HG03066 (cell line): ENCODE data around the gene PAK2.
"Not testable (repeated sequence)": the region's sequence is repeated elsewhere in the genome, so short reads cannot be mapped to it uniquely, and the experiment has no call there.

ENCODE experiments used
- ATAC-seq: cut with Tn5 transposase; IDR thresholded peaks from one replicate; pipeline ENCODE4 v1.9.1; 2021; ENCODE audit warnings: low read depth; ENCODE audit not compliant: unreplicated experiment

The PAK2 gene

DNA sequence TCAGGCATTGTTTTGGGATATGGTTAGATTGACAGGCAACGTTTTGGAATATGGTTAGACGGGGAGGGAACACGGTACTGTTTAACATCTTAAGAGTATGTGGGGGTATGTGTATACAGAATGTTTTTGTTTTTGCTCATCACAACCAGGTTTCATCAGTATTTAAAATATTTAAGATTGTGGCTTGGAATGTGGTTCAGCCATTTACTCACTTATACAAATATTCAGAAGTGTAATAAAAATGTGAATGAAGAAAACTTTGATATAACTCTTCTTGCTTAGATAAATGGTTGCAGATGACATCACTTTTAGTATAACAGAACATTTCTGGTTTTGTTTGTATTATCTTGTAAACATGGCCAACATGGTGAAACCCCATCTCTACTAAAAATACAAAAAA is 3.9 kb upstream of the PAK2 start:
- ATAC-seq: no peak

- ATAC-seq: no peak
Measured at GRCh38 chr3:196736670-196737374, 2.8 kb upstream of the PAK2 start.

GRCh38 chr3:196737655-196738054 is 2.0 kb upstream of the PAK2 start:
- ATAC-seq: no peak

GRCh38 chr3:196740481-196741248 is 1.0 kb downstream of the PAK2 start:
- no peak for ATAC-seq

DNA sequence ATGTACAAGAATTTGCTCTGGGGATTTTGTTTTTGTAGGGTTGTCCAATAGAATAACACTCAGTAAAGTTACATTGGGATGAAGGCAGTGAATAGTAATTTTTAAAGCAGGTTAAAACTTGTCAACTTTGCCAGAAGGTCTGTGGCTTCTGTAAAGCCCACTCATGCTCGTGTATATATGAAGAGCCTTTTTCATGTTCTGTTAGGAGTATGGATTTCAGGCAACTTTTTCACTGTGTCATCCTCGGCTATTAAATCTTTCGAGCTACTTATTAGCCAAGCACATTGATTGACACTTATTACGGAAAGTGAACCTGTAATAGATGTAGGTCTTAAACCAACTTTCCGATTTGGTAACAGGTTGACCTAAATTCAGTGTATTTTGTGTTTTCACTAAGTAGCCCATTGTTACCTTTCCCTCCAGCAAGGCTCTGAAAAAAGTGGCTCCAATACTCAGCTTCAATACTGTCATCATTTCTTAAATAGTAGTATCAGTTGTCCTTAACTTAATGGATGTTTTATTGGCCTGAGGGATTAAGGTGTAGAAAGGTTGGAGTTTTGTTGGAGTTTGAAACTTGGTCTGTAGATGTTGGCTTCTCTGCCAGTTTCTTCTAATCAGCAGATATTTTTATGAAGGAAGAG is 1.7 kb downstream of the PAK2 start:
- no peak for ATAC-seq

GRCh38 chr3:196743569-196743968 is 3.9 kb downstream of the PAK2 start:
- not testable (repeated sequence) for ATAC-seq

DNA sequence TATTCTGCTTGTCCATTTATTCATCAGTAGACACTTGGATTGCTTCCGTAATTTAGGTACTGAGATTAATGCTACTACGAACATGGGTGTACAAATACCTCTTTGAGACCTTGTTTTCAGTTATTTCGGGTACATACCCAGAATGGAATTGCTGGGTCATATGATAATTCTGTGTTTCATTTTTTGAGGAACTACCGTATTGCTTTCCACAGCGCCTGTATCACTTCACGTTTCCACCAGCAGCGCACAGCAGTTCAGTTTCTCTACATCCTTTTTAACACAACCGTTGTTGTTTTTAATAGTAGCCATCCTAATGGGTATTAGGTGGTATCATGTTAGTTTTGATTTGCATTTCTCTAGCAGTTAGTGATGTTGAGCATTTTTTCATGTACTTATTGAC is 9.5 kb downstream of the PAK2 start:
- ATAC-seq: no peak

GRCh38 chr3:196753201-196753600 is 13.5 kb downstream of the PAK2 start:
- ATAC-seq: no peak

- ATAC-seq: no peak
Measured at GRCh38 chr3:196754091-196754981, 14.7 kb downstream of the PAK2 start.

DNA sequence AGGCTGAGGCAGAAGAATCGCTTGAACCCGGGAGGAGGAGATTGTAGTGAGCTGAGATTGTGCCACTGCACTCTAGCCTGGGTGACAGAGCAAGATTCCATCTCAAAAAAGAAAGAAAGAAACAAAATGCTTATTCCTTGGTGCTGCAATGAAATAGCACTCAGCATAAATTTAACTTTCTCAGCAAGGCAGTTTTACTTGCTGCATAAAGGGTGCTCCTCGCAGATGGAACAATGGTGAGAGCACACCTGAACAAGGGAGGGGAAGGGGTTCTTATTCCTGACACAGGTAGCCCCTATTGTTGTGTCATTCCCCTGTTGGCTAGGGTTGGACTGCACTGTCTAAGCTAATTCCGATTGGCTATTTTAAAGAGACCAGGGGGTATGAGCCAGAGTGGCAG is 17.1 kb downstream of the PAK2 start:
- ATAC-seq: no peak

DNA sequence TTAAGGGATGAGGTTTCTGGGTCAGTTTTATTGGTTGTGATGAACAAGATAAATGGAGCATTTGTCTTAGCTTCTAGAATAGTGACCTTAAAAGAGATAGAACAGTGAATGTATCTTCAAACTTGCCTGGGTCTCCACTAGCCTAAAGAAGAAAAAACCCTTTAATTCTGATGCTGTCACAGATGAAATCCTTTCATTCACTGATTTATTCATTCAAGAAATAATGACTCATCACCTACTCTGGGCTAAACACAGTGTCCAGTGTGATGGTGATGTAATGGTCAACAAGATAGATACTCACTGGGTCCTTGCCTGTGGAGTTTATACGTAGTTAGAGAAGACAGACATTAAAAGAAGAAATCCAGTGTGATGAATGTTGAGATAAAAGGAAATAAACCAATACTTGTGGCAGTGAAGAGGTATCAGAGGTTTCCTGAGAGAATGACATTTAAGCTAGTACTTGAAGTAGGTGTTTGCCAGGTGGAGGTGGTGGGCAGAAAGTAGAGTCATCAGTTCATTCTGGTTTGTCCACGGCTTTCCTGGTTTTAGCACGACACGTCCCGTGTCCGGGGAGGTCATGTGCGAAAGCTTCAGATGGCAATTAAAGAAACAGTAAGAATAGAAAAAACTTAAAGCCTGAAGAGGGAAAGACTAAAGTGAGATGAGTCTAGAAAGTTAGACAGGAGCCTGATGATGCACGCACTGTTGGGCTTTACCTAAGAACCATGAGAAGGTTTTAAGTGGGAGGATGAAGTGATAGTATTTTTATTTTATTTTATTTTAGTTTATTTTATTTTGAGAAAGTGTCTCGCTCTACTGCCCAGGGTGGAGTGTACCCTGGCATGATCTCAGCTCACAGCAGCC is 18.5 kb downstream of the PAK2 start:
- no peak for ATAC-seq

- ATAC-seq: no peak
Measured at GRCh38 chr3:196763179-196763578, 23.5 kb downstream of the PAK2 start.

DNA sequence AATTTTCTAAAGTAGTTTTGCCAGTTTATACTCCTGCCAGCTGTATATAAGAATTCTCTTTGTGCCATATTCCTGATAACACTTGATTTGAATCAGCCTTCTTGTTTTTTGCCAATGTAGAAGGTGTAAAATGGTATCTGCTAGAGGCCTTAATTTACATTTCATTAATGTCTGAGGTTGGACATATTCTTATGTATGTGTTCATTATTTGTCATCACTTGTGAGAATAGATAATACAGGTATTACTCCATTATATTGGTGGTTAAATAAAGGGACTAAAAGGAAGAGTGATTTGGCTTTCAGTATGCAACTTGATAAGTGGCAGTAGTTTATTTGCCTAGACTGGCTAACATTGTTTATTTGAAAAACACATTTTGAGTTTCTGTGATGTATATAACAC is 25.8 kb downstream of the PAK2 start:
- ATAC-seq: no peak

- no peak for ATAC-seq
Measured at GRCh38 chr3:196771067-196771466, 31.4 kb downstream of the PAK2 start.

DNA sequence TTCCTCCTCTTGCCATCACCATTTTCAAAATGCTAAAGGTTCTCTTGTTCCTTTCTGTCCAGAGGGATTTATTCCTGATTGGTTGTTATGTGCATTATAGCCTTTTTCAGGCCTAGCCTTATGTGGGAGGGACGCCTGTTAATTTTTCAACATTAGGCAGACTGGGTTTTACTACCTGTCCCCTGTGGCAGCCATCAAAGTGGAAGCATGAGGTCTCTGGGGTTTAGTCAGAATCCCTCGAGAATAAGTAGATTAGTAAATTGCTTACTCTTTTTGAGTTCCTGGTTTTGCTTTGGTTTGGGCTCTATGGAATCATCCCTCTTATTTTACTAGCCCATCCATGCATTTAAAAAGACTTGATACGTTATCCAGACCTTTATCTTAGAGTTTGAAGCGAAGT is 32.4 kb downstream of the PAK2 start:
- no peak for ATAC-seq

DNA sequence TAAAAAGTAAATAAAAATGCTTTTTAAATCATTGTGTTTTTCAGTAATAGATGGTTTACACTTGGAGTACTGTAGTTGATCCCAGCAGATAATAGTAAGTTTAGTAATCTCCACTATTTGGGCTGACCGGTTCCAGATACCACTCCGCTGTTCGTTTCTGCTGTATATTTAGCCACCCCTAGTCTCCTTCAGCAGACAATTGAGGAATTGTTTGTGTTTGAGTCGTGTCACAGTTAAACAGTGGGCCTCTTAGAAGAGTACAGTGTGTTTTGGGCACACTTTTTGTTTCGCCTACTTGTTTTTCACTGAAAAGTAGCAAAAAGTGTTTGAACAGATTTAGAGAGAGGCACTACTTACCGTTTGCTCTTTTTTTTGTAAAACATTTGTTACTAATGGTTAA is 33.2 kb downstream of the PAK2 start:
- ATAC-seq: no peak

GRCh38 chr3:196774191-196774820 is 34.6 kb downstream of the PAK2 start:
- no peak for ATAC-seq

GRCh38 chr3:196774848-196775422 is 35.3 kb downstream of the PAK2 start:
- ATAC-seq: no peak

DNA sequence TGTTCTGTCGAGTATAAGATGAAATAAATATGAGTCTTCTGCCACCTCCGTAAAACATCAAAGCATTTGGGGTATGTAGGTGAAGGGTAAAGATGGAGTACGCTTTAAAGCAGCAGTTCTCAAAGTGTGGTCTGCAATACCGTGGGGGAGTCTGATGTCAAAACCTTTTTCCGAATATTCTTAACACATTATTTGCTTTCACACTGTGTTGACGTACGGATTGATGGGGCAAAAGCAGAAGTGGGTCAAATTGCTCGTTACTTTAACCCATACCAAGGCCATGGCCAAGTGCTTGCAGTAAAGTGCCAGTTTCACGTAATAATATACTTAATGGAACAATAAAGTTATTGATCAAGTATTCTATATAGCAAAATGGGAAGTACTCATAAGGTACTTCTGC is 36.3 kb downstream of the PAK2 start:
- ATAC-seq: no peak
